Mucosa of rectum (tissue), 2 donors: ENCODE data around the gene USP11.

Experiments used
- H3K27ac ChIP-seq, 2 donors: one replicate each; pipeline ENCODE4 v1.7.0; 2013; ENCODE audit warnings: inconsistent platforms in 2 of 2, low read depth in 2 of 2, low read length in 2 of 2
- H3K27me3 ChIP-seq, 2 donors: one replicate each; pipeline ENCODE4 v1.7.0; 2013; ENCODE audit warnings: low read length in 2 of 2; ENCODE audit not compliant: control insufficient read depth in 2 of 2, insufficient read depth in 2 of 2
- H3K36me3 ChIP-seq, 2 donors: one replicate each; pipeline ENCODE4 v1.7.0; 2013; ENCODE audit warnings: low read length in 2 of 2; ENCODE audit not compliant: control insufficient read depth in 2 of 2, insufficient read depth in 2 of 2
- H3K4me1 ChIP-seq, 2 donors: one replicate each; pipeline ENCODE4 v1.7.0; 2013; ENCODE audit warnings: low read length in 2 of 2, mild to moderate bottlenecking in 1 of 2; ENCODE audit not compliant: control insufficient read depth in 2 of 2, insufficient read depth in 2 of 2
- H3K4me3 ChIP-seq, 2 donors: one replicate each; pipeline ENCODE4 v1.7.0; 2013; ENCODE audit warnings: low read length in 2 of 2
- H3K9ac ChIP-seq, 2 donors: one replicate each; pipeline ENCODE4 v1.7.0; 2013; ENCODE audit warnings: low read length in 2 of 2, low read depth in 1 of 2, mild to moderate bottlenecking in 1 of 2
- H3K9me3 ChIP-seq, 2 donors: one replicate each; pipeline ENCODE4 v1.7.0; 2013; ENCODE audit warnings: low read length in 2 of 2; ENCODE audit not compliant: control insufficient read depth in 2 of 2
- donor health status: healthy.
- donor health status: Normal muscosa, but diverticular disease.

Gene USP11

GRCh38 chrX:47202316-47202715 lies 30.5 kb upstream of the USP11 start:
- Histone ChIP-seq H3K9me3 (no peaks in the 10 kb centered on the region), H3K4me1 (peaks cover 0 to 3% of the 10 kb centered on the region in 2 donors), H3K4me3 (no peak overlapping the region), H3K36me3 (peaks cover 83 to 88% of the 10 kb centered on the region in 2 donors), H3K27ac (no peak overlapping the region), H3K9ac (no peak overlapping the region), H3K27me3 (no peaks in the 10 kb centered on the region)

GRCh38 chrX:47202877-47203276 lies 29.9 kb upstream of the USP11 start:
- H3K4me3 ChIP-seq, result no peak overlapping the region
- peaks cover 88 to 92% of the 10 kb centered on the region in 2 donors for H3K36me3 ChIP-seq
- no peak overlapping the region for H3K27ac ChIP-seq
- H3K4me1 ChIP-seq, result peaks cover 0 to 3% of the 10 kb centered on the region in 2 donors
- no peaks in the 10 kb centered on the region for H3K9me3 ChIP-seq
- no peak overlapping the region for H3K9ac ChIP-seq
- H3K27me3 ChIP-seq, result no peaks in the 10 kb centered on the region

- H3K4me3 ChIP-seq, result no peak overlapping the region
- H3K36me3 ChIP-seq, result peaks cover 86 to 90% of the 10 kb centered on the region in 2 donors
- H3K4me1 ChIP-seq, result peaks cover 0 to 3% of the 10 kb centered on the region in 2 donors
- H3K9me3 ChIP-seq, result no peaks in the 10 kb centered on the region
- no peaks in the 10 kb centered on the region for H3K27me3 ChIP-seq
- no peak overlapping the region for H3K27ac ChIP-seq
- H3K9ac ChIP-seq, result no peak overlapping the region
Observed at GRCh38 chrX:47204970-47205369, 27.8 kb upstream of the USP11 start.

- Histone ChIP-seq H3K9me3 (no peaks in the 10 kb centered on the region), H3K27ac (no peak overlapping the region), H3K27me3 (peaks cover 0 to 3% of the 10 kb centered on the region in 2 donors), H3K9ac (no peak overlapping the region), H3K4me1 (no peaks in the 10 kb centered on the region), H3K36me3 (peaks cover 86 to 90% of the 10 kb centered on the region in 2 donors), H3K4me3 (no peak overlapping the region)
Observed at GRCh38 chrX:47206316-47206715, 26.5 kb upstream of the USP11 start.

GRCh38 chrX:47208108-47208507 lies 24.7 kb upstream of the USP11 start:
- Histone ChIP-seq H3K27me3 (peaks cover 0 to 3% of the 10 kb centered on the region in 2 donors), H3K9ac (no peak overlapping the region), H3K4me3 (no peak overlapping the region), H3K9me3 (no peaks in the 10 kb centered on the region), H3K36me3 (peaks cover 86 to 90% of the 10 kb centered on the region in 2 donors), H3K4me1 (no peaks in the 10 kb centered on the region), H3K27ac (no peak overlapping the region)

- H3K9me3 ChIP-seq, result no peaks in the 10 kb centered on the region
- no peak overlapping the region for H3K4me3 ChIP-seq
- H3K9ac ChIP-seq, result no peak overlapping the region
- peaks cover 0 to 3% of the 10 kb centered on the region in 2 donors for H3K27me3 ChIP-seq
- H3K27ac ChIP-seq, result no peak overlapping the region
- H3K36me3 ChIP-seq, result peaks cover 84 to 90% of the 10 kb centered on the region in 2 donors
- no peaks in the 10 kb centered on the region for H3K4me1 ChIP-seq
Observed at GRCh38 chrX:47209508-47210238, 23.1 kb upstream of the USP11 start.

GRCh38 chrX:47210661-47211425 lies 22.0 kb upstream of the USP11 start:
- Histone ChIP-seq H3K9me3 (no peaks in the 10 kb centered on the region), H3K9ac (no peak overlapping the region), H3K4me1 (no peaks in the 10 kb centered on the region), H3K27me3 (peaks cover 0 to 3% of the 10 kb centered on the region in 2 donors), H3K27ac (no peak overlapping the region), H3K36me3 (peaks cover 85 to 92% of the 10 kb centered on the region in 2 donors), H3K4me3 (no peak overlapping the region)

GRCh38 chrX:47212381-47213293 lies 20.2 kb upstream of the USP11 start:
- Histone ChIP-seq H3K9me3 (no peaks in the 10 kb centered on the region), H3K36me3 (peaks cover 77 to 79% of the 10 kb centered on the region in 2 donors), H3K4me3 (no peak overlapping the region), H3K4me1 (peaks cover 12% of the 10 kb centered on the region in 2 donors), H3K27ac (no peak overlapping the region), H3K27me3 (peaks cover 0 to 3% of the 10 kb centered on the region in 2 donors), H3K9ac (no peak overlapping the region)

- H3K4me3 ChIP-seq, result no peak overlapping the region
- H3K27me3 ChIP-seq, result peaks cover 0 to 3% of the 10 kb centered on the region in 2 donors
- no peak overlapping the region for H3K27ac ChIP-seq
- H3K4me1 ChIP-seq, result peaks cover 15 to 16% of the 10 kb centered on the region in 2 donors
- H3K9me3 ChIP-seq, result no peaks in the 10 kb centered on the region
- H3K9ac ChIP-seq, result no peak overlapping the region
- peaks cover 64 to 65% of the 10 kb centered on the region in 2 donors for H3K36me3 ChIP-seq
Observed at GRCh38 chrX:47214435-47215077, 18.3 kb upstream of the USP11 start.
